ENCODE measurements around the gene FBXO27.
A peak's percentile ranks its signal among the peaks of the same experiment; 100 is the strongest.

- TF ChIP-seq, protein P1, sequence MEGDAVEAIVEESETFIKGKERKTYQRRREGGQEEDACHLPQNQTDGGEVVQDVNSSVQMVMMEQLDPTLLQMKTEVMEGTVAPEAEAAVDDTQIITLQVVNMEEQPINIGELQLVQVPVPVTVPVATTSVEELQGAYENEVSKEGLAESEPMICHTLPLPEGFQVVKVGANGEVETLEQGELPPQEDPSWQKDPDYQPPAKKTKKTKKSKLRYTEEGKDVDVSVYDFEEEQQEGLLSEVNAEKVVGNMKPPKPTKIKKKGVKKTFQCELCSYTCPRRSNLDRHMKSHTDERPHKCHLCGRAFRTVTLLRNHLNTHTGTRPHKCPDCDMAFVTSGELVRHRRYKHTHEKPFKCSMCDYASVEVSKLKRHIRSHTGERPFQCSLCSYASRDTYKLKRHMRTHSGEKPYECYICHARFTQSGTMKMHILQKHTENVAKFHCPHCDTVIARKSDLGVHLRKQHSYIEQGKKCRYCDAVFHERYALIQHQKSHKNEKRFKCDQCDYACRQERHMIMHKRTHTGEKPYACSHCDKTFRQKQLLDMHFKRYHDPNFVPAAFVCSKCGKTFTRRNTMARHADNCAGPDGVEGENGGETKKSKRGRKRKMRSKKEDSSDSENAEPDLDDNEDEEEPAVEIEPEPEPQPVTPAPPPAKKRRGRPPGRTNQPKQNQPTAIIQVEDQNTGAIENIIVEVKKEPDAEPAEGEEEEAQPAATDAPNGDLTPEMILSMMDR (IDR thresholded peaks at IDR 0.05), result peak in 5 of 6 experiments; percentile 42 to 83 (median 73)
- no peak for TF ChIP-seq POLR2A (IDR thresholded peaks at IDR 0.05)
Observed at GRCh38 chr19:39052243-39052746, 19.9 kb upstream of the FBXO27 start.

All from Peyer's patch (tissue), 4 donors.